ENCODE data around the gene KCP.

GRCh38 chr7:128917122-128917521 lies 6.6 kb upstream of the KCP start:
- TF ChIP-seq EZH2 (IDR thresholded peaks at IDR 0.05) (no peak), POLR2AphosphoS5 (IDR thresholded peaks at IDR 0.05; ENCODE audit: borderline replicate concordance, low read depth, low read length) (no peak), FOXP2 (optimal IDR thresholded peaks at IDR 0.05; ENCODE audit: control extremely low read depth, extremely low read length, insufficient read depth) (no peak)
